ENCODE data around the gene ANAPC16. TPM values are rescaled to one million over a fixed set of nuclear protein-coding genes. Genes with fewer than 3 reads are reported as not detected.

ANAPC16 gene
- total RNA-seq, 1 experiment from 2014 or later: 71.1 TPM

- no peaks in the 10 kb centered on the region for H3K79me2 ChIP-seq (ENCODE audit: insufficient read depth, low read length)
- H3K27me3 ChIP-seq (ENCODE audit: insufficient read depth, low read length): no peaks in the 10 kb centered on the region
- ChIA-PET POLR2A (interaction anchor here (0.8 kb wide), 1 partner anchor 38 kb away, joined by 4 read pairs; the partner anchor contains the start of gene DDIT4), RAD21 (ENCODE audit: low non-redundant PET in 1 of 2, low total read pairs in 2 of 2, uncharacterized antibody in 2 of 2, unreplicated experiment in 2 of 2) (no interaction called here), CTCF (no interaction called here)
- no peak overlapping the region for H3K27ac ChIP-seq (ENCODE audit: low read depth, low read length)
- no peak for ATAC-seq
- no peaks in the 10 kb centered on the region for H3K9me3 ChIP-seq (ENCODE audit: control insufficient read depth in 1 of 2, insufficient read depth in 1 of 2, low read depth in 1 of 2, low read length in 2 of 2)
- DNase-seq (ENCODE audit: low read depth, low spot score): no peak
- no TSS peak for BruUV-seq (replicated peaks)
- no peaks in the 10 kb centered on the region for H3K9me2 ChIP-seq (ENCODE audit: insufficient read depth)
- H3K4me2 ChIP-seq (ENCODE audit: low read length): no peak overlapping the region
- no peaks in the 10 kb centered on the region for H3K4me1 ChIP-seq (ENCODE audit: control insufficient read depth in 1 of 2, insufficient read depth in 2 of 2, low read length in 2 of 2)
- H3K36me3 ChIP-seq (ENCODE audit: control insufficient read depth in 1 of 2, insufficient read depth in 2 of 2, low read length in 2 of 2): peaks cover 4 to 23% of the 10 kb centered on the region in 2 experiments; a peak in 3 of 4 replicates
- intact Hi-C loops (cut with micrococcal nuclease): no loop called here
- no peaks in the 10 kb centered on the region for H4K20me1 ChIP-seq (ENCODE audit: insufficient read depth)
- H3K9ac ChIP-seq (ENCODE audit: low read length): no peak overlapping the region
- H3K4me3 ChIP-seq (replicated peaks in 1 of 2; ENCODE audit: low read depth in 1 of 2, low read length in 2 of 2): no peak overlapping the region
- no peak overlapping the region for H2AFZ ChIP-seq (ENCODE audit: low read depth, low read length, poor library complexity, severe bottlenecking)
- TF ChIP-seq SRF (IDR thresholded peaks at IDR 0.05; ENCODE audit: low read depth) (no peak), TCF7L2 (IDR thresholded peaks at IDR 0.05; ENCODE audit: borderline replicate concordance, extremely low read depth, insufficient read depth, insufficient read length) (no peak), POLR2A (IDR thresholded peaks at IDR 0.05; ENCODE audit: borderline replicate concordance, extremely low read depth, insufficient read depth, insufficient read length) (no peak), CEBPB (IDR thresholded peaks at IDR 0.05; ENCODE audit: low read depth) (no peak), JUND (IDR thresholded peaks at IDR 0.05) (no peak), SIN3A (IDR thresholded peaks at IDR 0.05; ENCODE audit: low read depth) (no peak), ZNF274 (IDR thresholded peaks at IDR 0.05; ENCODE audit: low read depth, low read length) (no peak), SP1 (IDR thresholded peaks at IDR 0.05; ENCODE audit: low read depth) (no peak), ZBTB33 (IDR thresholded peaks at IDR 0.05; ENCODE audit: extremely low read depth, insufficient replicate concordance, low read length) (no peak)
Observed at GRCh38 chr10:72235544-72236279, 19.9 kb downstream of the ANAPC16 start.
